Sigmoid colon (tissue), 4 donors: ENCODE measurements around the gene PI4KA.

Experiments
- CTCF ChIP-seq, 4 experiments: fragments of 450-650 bp in 3 of 4; fragments of 200-600 bp in 1 of 4; IDR thresholded peaks; one replicate each; pipeline ENCODE4 v1.5.1; 2016 to 2019; ENCODE audit warnings: antibody characterized with exemption in 4 of 4, mild to moderate bottlenecking in 3 of 4, moderate library complexity in 2 of 4
- EP300 ChIP-seq, 4 donors: sonication (generic); formaldehyde crosslinking; IDR thresholded peaks; one replicate each; pipeline ENCODE4 v1.6.1; 2017; ENCODE audit warnings: antibody characterized with exemption in 4 of 4
- POLR2A ChIP-seq, 2 donors: fragments of 450-650 bp; IDR thresholded peaks; one replicate each; pipeline ENCODE4 v1.6.1; 2016; ENCODE audit warnings: antibody characterized with exemption in 2 of 2, mild to moderate bottlenecking in 2 of 2, moderate library complexity in 2 of 2
- POLR2AphosphoS5 ChIP-seq, 4 donors: sonication (generic); formaldehyde crosslinking; IDR thresholded peaks; one replicate each; pipeline ENCODE4 v1.6.1; 2017; ENCODE audit warnings: antibody characterized with exemption in 4 of 4

DNA sequence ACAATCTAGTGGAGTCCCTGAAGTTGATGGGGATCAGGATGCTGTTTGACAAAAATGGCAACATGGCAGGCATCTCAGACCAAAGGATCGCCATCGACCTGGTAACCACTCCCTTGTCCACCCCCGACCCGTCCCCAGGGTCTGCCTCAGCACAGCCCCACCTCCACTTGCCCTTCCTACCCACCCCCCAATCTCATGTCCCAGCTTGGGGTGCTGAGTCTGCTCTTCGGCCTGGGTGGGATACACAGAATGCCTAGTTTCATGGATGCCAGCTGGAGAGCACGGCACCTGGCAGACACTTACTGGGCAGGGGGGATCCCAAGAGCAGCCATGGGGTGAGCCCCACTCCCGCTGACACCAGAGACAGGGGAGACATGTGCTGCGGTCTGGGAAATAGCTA is 72.6 kb downstream of the PI4KA start:
- TF ChIP-seq CTCF (IDR thresholded peaks at IDR 0.05) (no peak), POLR2A (IDR thresholded peaks at IDR 0.05) (no peak), POLR2AphosphoS5 (IDR thresholded peaks at IDR 0.05) (no peak), EP300 (IDR thresholded peaks at IDR 0.05) (no peak)
